NB4 (cell line): ENCODE data around the gene FAM186B.

ENCODE experiments used
- DNase-seq: peaks from one replicate; pipeline ENCODE4 v3.0.0; 2010; ENCODE audit warnings: low read depth
- H3K4me3 ChIP-seq: one replicate; pipeline ENCODE4 v1.5.1; 2011; ENCODE audit warnings: mild to moderate bottlenecking, low read depth, low read length, moderate library complexity
- CTCF ChIP-seq: IDR thresholded peaks from one replicate; pipeline ENCODE4 v1.5.1; 2012; ENCODE audit warnings: low read depth, low read length
- MAX ChIP-seq: IDR thresholded peaks from 2 replicates; pipeline ENCODE4 v1.6.1; 2011; ENCODE audit warnings: low read depth, low read length
- MYC ChIP-seq: IDR thresholded peaks from 2 replicates; pipeline ENCODE4 v1.6.1; 2011; ENCODE audit warnings: low read depth, low read length
- POLR2A ChIP-seq: IDR thresholded peaks from 2 replicates; pipeline ENCODE4 v1.6.1; 2011; ENCODE audit warnings: mild to moderate bottlenecking; ENCODE audit not compliant: insufficient read length; ENCODE audit errors: extremely low read depth

The FAM186B gene

GRCh38 chr12:49624921-49625577 is 19.6 kb upstream of the FAM186B start:
- no peak overlapping the region for H3K4me3 ChIP-seq
- DNase-seq, result no peak
- TF ChIP-seq POLR2A (no peak), CTCF (no peak), MAX (no peak), MYC (no peak)

GRCh38 chr12:49623142-49623904 is 17.9 kb upstream of the FAM186B start, which contains the start of gene PRPF40B:
PRPF40B (plus strand) TSS chr12:49623561; CDS start chr12:49623591, 30 bp downstream.
- DNase-seq, result peak; percentile 91
- TF ChIP-seq CTCF (peak; percentile 55), POLR2A (peak; percentile 77), MYC (no peak), MAX (peak; percentile 13; the same call in 1 of the 2 replicates)
- peak within 1 kb of the TSS; percentile 64 for H3K4me3 ChIP-seq

GRCh38 chr12:49622501-49623141 is 17.2 kb upstream of the FAM186B start:
- DNase-seq, result peak; percentile 70
- TF ChIP-seq MYC, result peak; percentile 14; the same call in 1 of the 2 replicates
- TF ChIP-seq MAX, result peak; percentile 86
- TF ChIP-seq CTCF, result no peak

GRCh38 chr12:49621651-49622500 is 16.4 kb upstream of the FAM186B start:
- TF ChIP-seq MAX (no peak), MYC (no peak), POLR2A (no peak), CTCF (no peak)
- peak; percentile 72 for DNase-seq

More at GRCh38 chr12:49622501-49623141, 17.2 kb upstream of the FAM186B start:
- H3K4me3 ChIP-seq, result peak overlapping the region; percentile 64

GRCh38 chr12:49619286-49619685 is 13.8 kb upstream of the FAM186B start:
- TF ChIP-seq MAX (no peak), POLR2A (no peak), CTCF (no peak), MYC (no peak)
- no peak for DNase-seq
- no peak overlapping the region for H3K4me3 ChIP-seq

More at GRCh38 chr12:49621651-49622500, 16.4 kb upstream of the FAM186B start:
- H3K4me3 ChIP-seq, result peak overlapping the region; percentile 64
